ENCODE data around the gene MTCL3.

The MTCL3 gene

GRCh38 chr6:127518710-127519468 lies at the start of gene MTCL3:
MTCL3 (minus strand) TSS chr6:127519335.
- peak in 1 of 3 donors; percentile 13 for DNase-seq (ENCODE audit: low read depth in 3 of 3, low spot score in 2 of 3)

GRCh38 chr6:127567476-127567875 lies 48.3 kb upstream of the MTCL3 start:
- no peak for DNase-seq (ENCODE audit: low read depth in 3 of 3, low spot score in 2 of 3)

- no peak for DNase-seq (ENCODE audit: low read depth in 3 of 3, low spot score in 2 of 3)
Measured at GRCh38 chr6:127566651-127567050, 47.5 kb upstream of the MTCL3 start.

GRCh38 chr6:127566119-127566518 lies 47.0 kb upstream of the MTCL3 start:
- DNase-seq (ENCODE audit: low read depth in 3 of 3, low spot score in 2 of 3), result no peak

GRCh38 chr6:127564761-127565160 lies 45.6 kb upstream of the MTCL3 start:
- peak; percentile 1 to 12 (median 9) for DNase-seq (ENCODE audit: low read depth in 3 of 3, low spot score in 2 of 3)

- no peak for DNase-seq (ENCODE audit: low read depth in 3 of 3, low spot score in 2 of 3)
Measured at GRCh38 chr6:127561660-127562059, 42.5 kb upstream of the MTCL3 start.

GRCh38 chr6:127554435-127555006 lies 35.4 kb upstream of the MTCL3 start:
- DNase-seq (ENCODE audit: low read depth in 3 of 3, low spot score in 2 of 3), result no peak

- DNase-seq (ENCODE audit: low read depth in 3 of 3, low spot score in 2 of 3), result no peak
Measured at GRCh38 chr6:127550403-127550802, 31.3 kb upstream of the MTCL3 start.

GRCh38 chr6:127547904-127548649 lies 28.9 kb upstream of the MTCL3 start:
- DNase-seq (ENCODE audit: low read depth in 3 of 3, low spot score in 2 of 3), result no peak

- DNase-seq (ENCODE audit: low read depth in 3 of 3, low spot score in 2 of 3), result no peak
Measured at GRCh38 chr6:127547215-127547614, 28.1 kb upstream of the MTCL3 start.

GRCh38 chr6:127539272-127539671 lies 20.1 kb upstream of the MTCL3 start:
- DNase-seq (ENCODE audit: low read depth in 3 of 3, low spot score in 2 of 3), result no peak

GRCh38 chr6:127538750-127539264 lies 19.7 kb upstream of the MTCL3 start:
- no peak for DNase-seq (ENCODE audit: low read depth in 3 of 3, low spot score in 2 of 3)

GRCh38 chr6:127533736-127534135 lies 14.6 kb upstream of the MTCL3 start:
- DNase-seq (ENCODE audit: low read depth in 3 of 3, low spot score in 2 of 3), result no peak

- no peak for DNase-seq (ENCODE audit: low read depth in 3 of 3, low spot score in 2 of 3)
Measured at GRCh38 chr6:127533011-127533410, 13.9 kb upstream of the MTCL3 start.

- DNase-seq (ENCODE audit: low read depth in 3 of 3, low spot score in 2 of 3), result no peak
Measured at GRCh38 chr6:127522714-127523113, 3.6 kb upstream of the MTCL3 start.

- no peak for DNase-seq (ENCODE audit: low read depth in 3 of 3, low spot score in 2 of 3)
Measured at GRCh38 chr6:127520066-127520465, 931 bp upstream of the MTCL3 start.

GRCh38 chr6:127519469-127519785 lies 292 bp upstream of the MTCL3 start:
- no peak for DNase-seq (ENCODE audit: low read depth in 3 of 3, low spot score in 2 of 3)

GRCh38 chr6:127518191-127518709 lies 885 bp downstream of the MTCL3 start:
- no peak for DNase-seq (ENCODE audit: low read depth in 3 of 3, low spot score in 2 of 3)

- DNase-seq (ENCODE audit: low read depth in 3 of 3, low spot score in 2 of 3), result no peak
Measured at GRCh38 chr6:127517693-127518092, 1.4 kb downstream of the MTCL3 start.

- peak in 2 of 3 donors; percentile 10 to 18 for DNase-seq (ENCODE audit: low read depth in 3 of 3, low spot score in 2 of 3)
Measured at GRCh38 chr6:127516662-127517273, 2.4 kb downstream of the MTCL3 start.
